Calu3 (cell line): Measurements from ENCODE around the gene ERC2. TPM values are rescaled to one million over a fixed set of nuclear protein-coding genes. Genes with fewer than 3 reads are reported as not detected.

ENCODE experiments used
- BruUV-seq: library from RNA; stranded (reverse); fragments of 400-500 nt; replicated peaks from 2 replicates; lab custom pipeline; 2021; lab: Mats Ljungman, UMichigan
- CTCF ChIA-PET: fragments of 300-600 bp; sonication (Branson Sonifier 250); formaldehyde crosslinking; loops from one replicate; lab custom pipeline; 2022; ENCODE audit warnings: antibody characterized with exemption; lab: Charles Lee
- DNase-seq: peaks from one replicate; pipeline ENCODE4 v3.0.0; 2022
- H3K27ac Mint-ChIP-seq: one replicate; pipeline ENCODE4 v1.8.0; 2022; ENCODE audit warnings: mixed read lengths; ENCODE audit not compliant: unreplicated experiment
- H3K27me3 Mint-ChIP-seq: one replicate; pipeline ENCODE4 v1.8.0; 2022; ENCODE audit warnings: mixed read lengths; ENCODE audit not compliant: unreplicated experiment
- H3K36me3 Mint-ChIP-seq: one replicate; pipeline ENCODE4 v1.8.0; 2022; ENCODE audit warnings: mild to moderate bottlenecking, moderate library complexity, mixed read lengths; ENCODE audit not compliant: insufficient read depth, unreplicated experiment
- H3K4me1 Mint-ChIP-seq: one replicate; pipeline ENCODE4 v1.8.0; 2022; ENCODE audit warnings: mild to moderate bottlenecking, low read depth, mixed read lengths; ENCODE audit not compliant: unreplicated experiment
- H3K4me3 Mint-ChIP-seq: one replicate; pipeline ENCODE4 v1.8.0; 2022; ENCODE audit warnings: mild to moderate bottlenecking, low read depth, moderate library complexity, mixed read lengths; ENCODE audit not compliant: unreplicated experiment
- H3K9me3 Mint-ChIP-seq: one replicate; pipeline ENCODE4 v1.8.0; 2022; ENCODE audit warnings: low read depth, mixed read lengths; ENCODE audit not compliant: unreplicated experiment
- intact Hi-C: fragments of 100-400 bp; cut with micrococcal nuclease; formaldehyde crosslinking; loops from one replicate; pipeline ENCODE4 v1.10.0; 2022; ENCODE audit not compliant: unreplicated experiment
- total RNA-seq: library from RNA; stranded (reverse); gene quantifications from 2 replicates; pipeline ENCODE4 v1.2.3, GENCODE V29; 2022
- TF ChIP-seq, protein P1 (sequence below): fragments of 200-600 bp; IDR thresholded peaks from one replicate; pipeline ENCODE4 v1.8.0; 2022; ENCODE audit warnings: antibody characterized with exemption; ENCODE audit not compliant: unreplicated experiment

Gene ERC2
- total RNA-seq, 1 experiment from 2014 or later, result 0.73 TPM

DNA sequence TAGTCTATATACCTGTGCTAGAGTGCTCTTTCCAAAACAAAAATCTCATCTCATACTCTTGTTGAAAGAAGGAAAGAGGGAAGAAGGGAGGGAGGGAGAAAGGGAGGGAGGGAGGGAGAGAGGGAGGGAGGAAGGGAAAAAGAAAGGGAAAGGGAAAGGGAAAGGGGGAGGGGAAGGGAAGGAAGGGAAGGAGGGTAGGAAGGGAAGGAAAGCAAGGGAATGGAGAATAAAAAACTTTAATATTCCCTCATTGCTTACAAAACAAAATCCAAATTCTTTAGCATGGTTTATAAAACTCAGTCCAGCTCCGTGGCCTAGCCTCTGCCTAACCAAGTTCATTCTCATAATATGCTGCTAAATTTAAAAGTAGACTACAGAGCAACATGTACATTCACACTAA is 104.5 kb downstream of the ERC2 start:
- peaks cover 33% of the 10 kb centered on the region for H3K27me3 Mint-ChIP-seq
- no TSS peak for BruUV-seq
- intact Hi-C loops, result no loop called here
- no peak overlapping the region for H3K27ac Mint-ChIP-seq
- no peak overlapping the region for H3K4me3 Mint-ChIP-seq
- no peaks in the 10 kb centered on the region for H3K4me1 Mint-ChIP-seq
- no peaks in the 10 kb centered on the region for H3K9me3 Mint-ChIP-seq
- CTCF ChIA-PET, result no interaction called here
- TF ChIP-seq, protein P1, sequence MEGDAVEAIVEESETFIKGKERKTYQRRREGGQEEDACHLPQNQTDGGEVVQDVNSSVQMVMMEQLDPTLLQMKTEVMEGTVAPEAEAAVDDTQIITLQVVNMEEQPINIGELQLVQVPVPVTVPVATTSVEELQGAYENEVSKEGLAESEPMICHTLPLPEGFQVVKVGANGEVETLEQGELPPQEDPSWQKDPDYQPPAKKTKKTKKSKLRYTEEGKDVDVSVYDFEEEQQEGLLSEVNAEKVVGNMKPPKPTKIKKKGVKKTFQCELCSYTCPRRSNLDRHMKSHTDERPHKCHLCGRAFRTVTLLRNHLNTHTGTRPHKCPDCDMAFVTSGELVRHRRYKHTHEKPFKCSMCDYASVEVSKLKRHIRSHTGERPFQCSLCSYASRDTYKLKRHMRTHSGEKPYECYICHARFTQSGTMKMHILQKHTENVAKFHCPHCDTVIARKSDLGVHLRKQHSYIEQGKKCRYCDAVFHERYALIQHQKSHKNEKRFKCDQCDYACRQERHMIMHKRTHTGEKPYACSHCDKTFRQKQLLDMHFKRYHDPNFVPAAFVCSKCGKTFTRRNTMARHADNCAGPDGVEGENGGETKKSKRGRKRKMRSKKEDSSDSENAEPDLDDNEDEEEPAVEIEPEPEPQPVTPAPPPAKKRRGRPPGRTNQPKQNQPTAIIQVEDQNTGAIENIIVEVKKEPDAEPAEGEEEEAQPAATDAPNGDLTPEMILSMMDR, result no peak
- no peaks in the 10 kb centered on the region for H3K36me3 Mint-ChIP-seq
- DNase-seq, result no peak

DNA sequence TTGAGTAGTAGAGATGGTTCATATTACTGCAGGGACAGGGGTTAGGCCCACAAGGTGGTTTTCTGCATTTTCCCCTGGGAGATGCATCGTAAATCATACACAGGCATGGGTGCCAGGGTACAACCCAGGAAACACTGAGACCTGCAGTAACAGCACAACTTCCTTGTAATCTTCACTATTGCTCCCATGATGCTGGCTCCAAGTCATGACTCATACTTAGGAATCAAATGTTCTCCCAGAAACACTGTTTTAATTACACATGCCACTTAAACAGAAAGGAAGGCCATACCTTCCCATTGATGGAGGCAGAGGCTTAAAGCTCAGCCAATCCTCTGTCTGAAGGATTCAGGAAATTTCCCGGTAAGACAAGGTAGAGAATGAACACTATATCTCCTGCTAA is 106.5 kb downstream of the ERC2 start:
- Mint-ChIP-seq H3K36me3 (no peaks in the 10 kb centered on the region), H3K27me3 (peaks cover 21% of the 10 kb centered on the region), H3K4me1 (no peaks in the 10 kb centered on the region), H3K27ac (no peak overlapping the region), H3K4me3 (no peak overlapping the region), H3K9me3 (no peaks in the 10 kb centered on the region)
- intact Hi-C loops, result no loop called here
- DNase-seq, result no peak
- CTCF ChIA-PET, result no interaction called here
- TF ChIP-seq, protein P1, result no peak
- no TSS peak for BruUV-seq

DNA sequence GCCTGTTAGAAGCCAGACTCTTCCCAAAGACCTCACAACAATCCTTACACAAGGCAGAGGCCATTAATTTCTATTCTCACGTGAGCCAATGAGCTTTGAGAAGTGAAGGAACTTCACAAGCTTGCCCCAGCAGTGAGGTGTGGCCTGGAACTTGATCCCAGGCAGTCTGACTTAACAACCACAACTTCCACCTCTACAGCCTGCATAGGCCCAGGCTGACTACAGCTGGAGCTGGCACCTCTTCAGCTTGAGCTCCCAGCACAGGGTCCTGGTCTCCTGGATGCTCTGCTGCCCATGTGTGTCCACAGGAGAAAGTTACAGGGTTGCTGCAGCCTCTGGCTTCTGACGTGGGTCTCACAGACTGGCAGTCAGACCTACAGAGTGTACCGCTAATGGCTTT is 111.0 kb downstream of the ERC2 start:
- Mint-ChIP-seq H3K4me3 (no peak overlapping the region), H3K27me3 (peaks cover 20% of the 10 kb centered on the region), H3K27ac (no peak overlapping the region), H3K9me3 (no peaks in the 10 kb centered on the region), H3K36me3 (no peaks in the 10 kb centered on the region), H3K4me1 (no peaks in the 10 kb centered on the region)
- TF ChIP-seq, protein P1, result no peak
- CTCF ChIA-PET, result no interaction called here
- intact Hi-C loops, result no loop called here
- BruUV-seq, result no TSS peak
- no peak for DNase-seq

DNA sequence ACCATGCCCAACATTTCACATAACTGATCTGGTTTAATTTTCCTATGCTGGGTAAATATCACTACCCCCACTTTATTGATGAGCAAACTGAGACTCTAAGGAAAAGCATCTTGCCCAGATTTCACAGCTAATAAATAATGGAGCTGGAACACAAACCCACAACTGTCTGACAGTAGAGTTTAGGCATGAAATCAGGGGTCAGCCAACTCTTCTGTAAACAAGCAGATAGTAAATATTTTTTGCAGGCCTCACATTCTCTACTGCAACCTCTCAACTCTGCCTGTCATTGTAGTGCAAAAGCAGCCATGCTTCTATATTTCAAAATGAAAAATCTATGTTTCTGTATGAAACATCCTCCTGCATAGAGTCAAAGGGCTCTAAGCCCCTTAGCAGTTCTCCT is 111.5 kb downstream of the ERC2 start:
- Mint-ChIP-seq H3K4me3 (no peak overlapping the region), H3K4me1 (no peaks in the 10 kb centered on the region), H3K36me3 (no peaks in the 10 kb centered on the region), H3K27me3 (peaks cover 22% of the 10 kb centered on the region), H3K27ac (no peak overlapping the region), H3K9me3 (no peaks in the 10 kb centered on the region)
- BruUV-seq, result no TSS peak
- intact Hi-C loops, result no loop called here
- TF ChIP-seq, protein P1, result no peak
- no peak for DNase-seq
- CTCF ChIA-PET, result no interaction called here
